GM19395 (cell line): ENCODE data around the gene DUSP22.
A peak's percentile ranks its signal among the peaks of the same experiment; 100 is the strongest.
"Not testable (repeated sequence)": the region's sequence is repeated elsewhere in the genome, so short reads cannot be mapped to it uniquely, and the experiment has no call there.

Source experiments
- ATAC-seq: cut with Tn5 transposase; IDR thresholded peaks from one replicate; pipeline ENCODE4 v1.9.1; 2021; ENCODE audit warnings: mild to moderate bottlenecking, moderate library complexity; ENCODE audit not compliant: unreplicated experiment

The DUSP22 gene

GRCh38 chr6:361411-362132 is 69.3 kb downstream of the DUSP22 start:
- no peak for ATAC-seq

- no peak for ATAC-seq
Observed at GRCh38 chr6:362231-362923, 70.1 kb downstream of the DUSP22 start.

DNA sequence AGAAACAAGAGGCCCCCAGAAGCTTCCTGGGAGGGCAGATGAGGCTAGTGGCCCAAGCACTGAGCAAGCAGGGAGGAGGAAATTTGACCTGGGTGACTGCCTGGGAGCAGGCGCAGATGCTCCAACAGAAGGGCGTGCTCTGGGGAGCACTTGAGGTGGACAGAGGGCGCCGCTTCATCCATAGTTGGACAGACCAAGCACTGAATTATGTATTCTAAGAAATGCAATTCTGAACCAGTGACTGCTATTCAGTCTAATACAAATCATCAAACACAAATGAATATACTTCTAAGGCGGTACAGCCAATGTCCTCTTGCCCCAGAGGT is 70.6 kb downstream of the DUSP22 start:
- no peak for ATAC-seq

GRCh38 chr6:363291-363690 is 71.0 kb downstream of the DUSP22 start:
- no peak for ATAC-seq

GRCh38 chr6:363909-364308 is 71.6 kb downstream of the DUSP22 start:
- ATAC-seq = no peak

GRCh38 chr6:364609-365540 is 72.6 kb downstream of the DUSP22 start:
- peak; percentile 51 for ATAC-seq

DNA sequence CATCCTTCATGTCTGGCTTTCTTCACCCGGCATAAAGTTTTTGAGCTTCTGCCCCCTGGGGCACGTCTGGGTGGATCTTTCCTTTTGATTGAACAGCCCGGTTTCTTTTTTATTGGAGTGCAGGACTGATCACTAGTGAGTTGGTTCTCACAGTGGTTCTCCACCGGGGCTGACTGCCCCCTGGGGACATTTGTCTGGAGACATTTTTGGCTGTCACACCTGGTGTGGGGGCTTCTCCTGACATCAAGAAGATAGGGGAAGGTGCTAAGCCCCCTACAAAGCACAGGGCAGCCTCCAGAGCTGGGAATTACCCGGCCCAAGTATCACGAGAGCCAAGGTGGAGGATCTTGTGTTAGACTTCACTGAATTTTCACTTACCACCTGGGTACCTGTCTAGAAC is 73.5 kb downstream of the DUSP22 start:
- ATAC-seq = no peak

GRCh38 chr6:366389-367297 is 74.4 kb downstream of the DUSP22 start:
- ATAC-seq = no peak

- no peak for ATAC-seq
Observed at GRCh38 chr6:367298-367794, 75.1 kb downstream of the DUSP22 start.

DNA sequence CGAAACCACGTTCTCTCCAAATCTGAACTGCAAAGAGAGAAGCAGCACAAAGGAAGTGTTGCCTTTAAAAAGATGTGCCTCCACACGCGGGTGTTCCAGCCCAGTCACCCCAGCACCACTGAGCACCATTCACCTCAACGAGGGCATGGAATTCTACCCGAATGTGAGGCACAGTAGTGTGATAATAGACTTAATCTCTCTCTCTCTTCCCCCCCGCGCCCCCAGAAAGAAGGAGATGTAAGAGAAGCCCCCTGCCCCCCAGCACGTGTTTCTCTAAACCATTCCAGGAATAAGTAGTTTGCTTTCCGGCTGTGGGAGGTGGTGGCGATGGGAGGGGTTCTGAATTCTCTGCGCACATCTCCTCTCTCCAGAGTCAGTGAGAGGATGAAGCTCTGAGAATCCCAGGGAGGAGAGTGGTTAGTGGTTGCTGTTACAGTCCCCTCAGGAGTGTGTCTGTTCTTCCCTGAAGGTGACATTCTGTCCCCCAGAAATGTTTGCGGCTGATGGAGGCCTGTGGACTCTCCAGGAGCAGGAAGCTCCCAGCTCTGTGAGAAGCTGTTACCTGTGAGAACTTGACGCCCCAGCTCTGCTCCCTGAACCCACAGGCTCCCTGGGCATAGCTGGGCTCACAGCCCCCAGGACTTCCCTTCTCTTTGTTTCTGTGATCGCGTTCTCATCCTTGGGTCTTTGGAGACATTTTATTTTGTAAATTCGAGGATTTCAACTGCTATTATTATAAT is 75.8 kb downstream of the DUSP22 start:
- no peak for ATAC-seq

- no peak for ATAC-seq
Observed at GRCh38 chr6:369559-370431, 77.5 kb downstream of the DUSP22 start.

- no peak for ATAC-seq
Observed at GRCh38 chr6:370555-370954, 78.3 kb downstream of the DUSP22 start.

- ATAC-seq = not testable (repeated sequence)
Observed at GRCh38 chr6:371851-372250, 79.6 kb downstream of the DUSP22 start.

GRCh38 chr6:372336-372911 is 80.1 kb downstream of the DUSP22 start:
- peak; percentile 67 for ATAC-seq

DNA sequence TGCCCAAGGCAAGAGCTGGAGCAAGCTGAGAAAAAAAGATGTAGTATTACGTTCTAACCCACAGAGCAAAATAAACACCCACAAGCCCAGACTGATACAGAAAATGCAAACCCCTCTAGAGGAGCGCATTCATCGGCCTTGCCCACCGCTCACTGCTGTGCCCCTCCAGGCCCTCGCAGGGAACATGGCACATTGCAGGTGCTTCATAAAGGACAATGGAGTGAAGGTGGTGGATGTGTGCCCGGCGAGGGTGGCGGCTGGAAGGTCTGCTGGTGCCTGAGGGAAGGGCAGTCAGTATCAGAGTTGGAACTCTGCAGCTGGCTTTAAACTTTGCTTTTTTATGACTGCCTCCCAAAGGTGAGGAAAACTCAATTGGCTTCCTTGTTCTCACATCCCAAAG is 80.7 kb downstream of the DUSP22 start:
- ATAC-seq = no peak

DNA sequence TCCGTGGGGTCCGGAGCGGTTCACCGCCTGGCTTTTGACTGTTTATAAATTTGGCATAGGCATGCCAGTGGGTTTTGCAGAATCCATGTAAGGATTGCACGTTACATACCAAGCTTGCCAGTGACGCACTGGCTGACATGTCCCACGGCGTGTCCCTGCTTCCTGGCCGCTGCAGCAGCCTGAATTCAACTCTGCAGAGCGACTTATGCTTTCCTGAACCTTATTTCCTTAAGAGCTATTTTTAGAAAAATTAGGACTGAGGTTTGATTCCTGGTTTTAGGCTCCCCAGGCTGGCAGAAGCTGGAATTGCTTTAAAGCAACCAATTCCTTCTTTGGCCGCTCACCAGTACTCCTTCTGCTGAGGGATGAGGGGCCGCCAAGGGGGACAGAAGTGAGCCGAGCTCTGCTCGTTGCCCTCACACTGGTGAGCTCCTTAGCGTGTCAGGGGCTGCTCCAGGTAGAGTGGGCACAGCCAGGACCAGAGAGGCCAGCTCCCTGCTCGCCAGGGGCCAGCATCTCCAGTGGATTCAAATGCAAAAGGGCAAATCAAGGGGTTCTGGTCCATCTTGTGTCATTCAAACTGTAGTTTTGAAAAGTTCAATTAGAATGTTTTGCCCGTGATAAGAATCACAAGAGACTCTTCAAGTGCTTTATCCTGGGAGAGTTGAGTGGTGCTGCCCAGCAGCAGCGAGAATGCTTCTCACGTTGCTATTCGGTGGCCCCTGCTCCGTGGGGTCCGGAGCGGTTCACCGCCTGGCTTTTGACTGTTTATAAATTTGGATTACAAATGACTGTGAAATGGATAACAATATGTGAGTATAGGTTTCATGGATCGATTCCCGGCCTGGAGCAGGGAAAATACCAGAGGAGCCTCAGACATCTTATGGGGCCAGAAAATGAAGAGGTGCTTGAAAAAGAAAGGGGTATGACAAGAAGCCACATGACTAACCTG is 81.8 kb downstream of the DUSP22 start:
- ATAC-seq = no peak

- ATAC-seq = no peak
Observed at GRCh38 chr6:374956-375355, 82.7 kb downstream of the DUSP22 start.
